GM12872 (cell line): ENCODE measurements around the gene MGME1.

Experiments used
- TF ChIP-seq, protein P1 (sequence below): IDR thresholded peaks from 3 replicates; pipeline ENCODE4 v1.5.1; 2011; ENCODE audit warnings: low read depth, mild to moderate bottlenecking, low read length, moderate library complexity; ENCODE audit not compliant: insufficient read depth

MGME1 gene

DNA sequence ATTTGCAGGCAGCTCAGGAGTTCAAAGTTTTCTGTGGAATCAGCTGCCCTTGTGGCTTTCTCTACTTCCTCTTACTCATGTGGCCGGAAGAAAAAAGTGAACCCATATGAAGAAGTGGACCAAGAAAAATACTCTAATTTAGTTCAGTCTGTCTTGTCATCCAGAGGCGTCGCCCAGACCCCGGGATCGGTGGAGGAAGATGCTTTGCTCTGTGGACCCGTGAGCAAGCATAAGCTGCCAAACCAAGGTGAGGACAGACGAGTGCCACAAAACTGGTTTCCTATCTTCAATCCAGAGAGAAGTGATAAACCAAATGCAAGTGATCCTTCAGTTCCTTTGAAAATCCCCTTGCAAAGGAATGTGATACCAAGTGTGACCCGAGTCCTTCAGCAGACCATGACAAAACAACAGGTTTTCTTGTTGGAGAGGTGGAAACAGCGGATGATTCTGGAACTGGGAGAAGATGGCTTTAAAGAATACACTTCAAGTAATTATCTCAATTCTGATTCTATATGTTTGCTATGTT is 1.1 kb downstream of the MGME1 start:
- TF ChIP-seq, protein P1, sequence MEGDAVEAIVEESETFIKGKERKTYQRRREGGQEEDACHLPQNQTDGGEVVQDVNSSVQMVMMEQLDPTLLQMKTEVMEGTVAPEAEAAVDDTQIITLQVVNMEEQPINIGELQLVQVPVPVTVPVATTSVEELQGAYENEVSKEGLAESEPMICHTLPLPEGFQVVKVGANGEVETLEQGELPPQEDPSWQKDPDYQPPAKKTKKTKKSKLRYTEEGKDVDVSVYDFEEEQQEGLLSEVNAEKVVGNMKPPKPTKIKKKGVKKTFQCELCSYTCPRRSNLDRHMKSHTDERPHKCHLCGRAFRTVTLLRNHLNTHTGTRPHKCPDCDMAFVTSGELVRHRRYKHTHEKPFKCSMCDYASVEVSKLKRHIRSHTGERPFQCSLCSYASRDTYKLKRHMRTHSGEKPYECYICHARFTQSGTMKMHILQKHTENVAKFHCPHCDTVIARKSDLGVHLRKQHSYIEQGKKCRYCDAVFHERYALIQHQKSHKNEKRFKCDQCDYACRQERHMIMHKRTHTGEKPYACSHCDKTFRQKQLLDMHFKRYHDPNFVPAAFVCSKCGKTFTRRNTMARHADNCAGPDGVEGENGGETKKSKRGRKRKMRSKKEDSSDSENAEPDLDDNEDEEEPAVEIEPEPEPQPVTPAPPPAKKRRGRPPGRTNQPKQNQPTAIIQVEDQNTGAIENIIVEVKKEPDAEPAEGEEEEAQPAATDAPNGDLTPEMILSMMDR: no peak

- TF ChIP-seq, protein P1: no peak
Measured at GRCh38 chr20:17971300-17972013, 2.6 kb downstream of the MGME1 start.

GRCh38 chr20:17972121-17972520 is 3.3 kb downstream of the MGME1 start:
- TF ChIP-seq, protein P1: no peak

GRCh38 chr20:17976305-17976704 is 7.5 kb downstream of the MGME1 start:
- TF ChIP-seq, protein P1: no peak

DNA sequence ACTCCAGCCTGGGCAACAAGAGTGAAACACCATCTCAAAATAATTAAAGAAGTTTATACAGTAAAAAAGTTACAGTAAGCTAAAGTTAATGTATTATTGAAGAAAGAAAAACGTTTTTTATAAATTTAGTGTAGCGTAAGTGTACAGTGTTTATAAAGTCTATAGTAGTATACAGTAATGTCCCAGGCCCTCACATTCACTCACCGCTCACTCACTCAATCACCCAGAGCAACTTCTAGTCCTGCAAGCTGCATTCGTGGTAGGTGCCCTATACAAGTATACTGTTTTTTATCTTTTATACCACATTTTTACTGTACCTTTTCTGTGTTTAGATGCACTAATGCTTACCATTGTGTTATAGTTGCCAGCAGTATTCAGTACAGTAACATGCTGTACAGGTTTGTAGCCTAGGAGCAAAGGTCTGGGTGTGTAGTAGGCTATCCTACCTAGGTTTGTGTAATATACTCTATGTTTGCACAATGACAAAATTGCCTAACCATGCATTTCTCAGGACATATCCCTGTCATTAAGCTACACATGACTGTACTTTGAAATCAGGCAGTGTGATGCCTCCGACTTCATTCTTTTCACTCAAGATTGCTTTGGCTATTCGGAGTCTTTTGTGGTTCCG is 16.7 kb downstream of the MGME1 start:
- TF ChIP-seq, protein P1: no peak

DNA sequence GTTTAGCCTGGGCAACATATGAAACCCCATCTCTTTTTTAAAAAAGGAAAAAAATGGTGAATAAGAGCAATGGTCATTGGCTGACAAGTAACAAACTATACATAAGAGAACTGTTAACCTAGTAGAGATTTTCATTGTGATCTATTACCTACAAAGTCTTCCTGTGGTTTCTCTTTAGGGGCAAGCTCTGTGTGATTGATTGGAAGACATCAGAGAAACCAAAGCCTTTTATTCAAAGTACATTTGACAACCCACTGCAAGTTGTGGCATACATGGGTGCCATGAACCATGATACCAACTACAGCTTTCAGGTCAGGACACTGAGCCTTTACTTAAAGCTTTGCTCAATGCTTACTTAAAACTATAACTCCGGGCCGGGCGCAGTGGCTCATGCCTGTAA is 19.2 kb downstream of the MGME1 start:
- TF ChIP-seq, protein P1: no peak

DNA sequence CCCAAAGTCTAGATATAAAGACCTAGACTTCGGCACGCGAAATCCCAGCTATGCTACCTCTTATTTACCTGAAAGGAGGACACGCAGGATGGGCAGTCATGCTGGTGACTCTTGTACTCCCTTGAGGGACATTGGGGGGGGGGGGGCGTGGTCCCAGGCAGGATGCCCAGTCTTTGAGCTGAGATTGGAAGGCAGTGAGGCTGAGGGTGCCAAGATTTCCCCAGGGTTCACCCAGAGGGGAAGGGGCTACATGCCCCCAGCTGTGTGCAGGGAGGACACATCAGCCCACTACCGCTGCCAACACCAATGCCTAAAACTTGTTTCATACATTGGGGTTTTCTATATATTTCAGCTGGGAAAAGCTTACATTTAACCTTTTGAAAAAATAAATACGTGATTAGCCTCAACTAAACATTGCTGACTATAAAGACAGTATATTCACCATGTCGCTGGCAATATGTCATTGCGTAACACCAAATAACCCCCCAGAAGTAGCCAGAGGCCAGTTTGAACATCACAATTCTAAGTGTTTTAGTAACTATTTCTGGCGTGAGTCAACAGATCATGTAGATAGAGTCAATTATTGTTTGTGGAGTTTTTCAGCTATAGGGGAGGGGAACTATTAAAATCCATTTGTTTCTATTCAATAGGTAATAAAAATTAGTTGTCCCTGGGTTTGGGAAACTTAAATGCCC is 21.6 kb downstream of the MGME1 start:
- TF ChIP-seq, protein P1: no peak
